GM23338 (cell line): ENCODE measurements around the gene MARCKSL1. TPM values are rescaled to one million over a fixed set of nuclear protein-coding genes. Genes with fewer than 3 reads are reported as not detected.

Source experiments
- EZH2 ChIP-seq: fragments of 200-600 bp; sonication (generic); IDR thresholded peaks from one replicate; pipeline ENCODE4 v1.8.0; 2017; ENCODE audit warnings: antibody characterized with exemption, mild to moderate bottlenecking, low read depth; ENCODE audit not compliant: unreplicated experiment
- EZH2phosphoT487 ChIP-seq: fragments of 200-600 bp; sonication (generic); IDR thresholded peaks from one replicate; pipeline ENCODE4 v1.8.1; 2018; ENCODE audit warnings: antibody characterized with exemption; ENCODE audit not compliant: unreplicated experiment
- POLR2AphosphoS5 ChIP-seq: IDR thresholded peaks from 2 replicates; pipeline ENCODE4 v1.6.1; 2016; ENCODE audit warnings: antibody characterized with exemption, low read depth
- STAT1 ChIP-seq: IDR thresholded peaks from one replicate; pipeline ENCODE4 v1.6.1; 2016; ENCODE audit warnings: antibody characterized with exemption; ENCODE audit not compliant: unreplicated experiment
- polyA plus RNA-seq: library from polyadenylated mRNA; unstranded; fragments of >200 nt; fragmentation: Nextera tagmentation; extraction: Ambion mirVana; gene quantifications from 2 replicates; pipeline ENCODE4 v1.2.1, GENCODE V29; 2016
- total RNA-seq: library from RNA; depleted of rRNA; stranded (reverse); fragments of >200 nt; shearing (Covaris generic); gene quantifications from 2 replicates; pipeline ENCODE4 v1.2.3, GENCODE V29; 2014
- TF ChIP-seq, protein P1 (sequence below): fragments of 250-450 bp; sonication (Bioruptor Pico); IDR thresholded peaks from 2 replicates; pipeline ENCODE4 v1.5.0; 2020; ENCODE audit warnings: mild to moderate bottlenecking, moderate library complexity
- TF ChIP-seq, protein P2 (sequence below): IDR thresholded peaks from one replicate; pipeline ENCODE4 v1.6.1; 2018; ENCODE audit warnings: antibody characterized with exemption; ENCODE audit not compliant: unreplicated experiment

The MARCKSL1 gene
- total and polyA plus RNA-seq, 2 experiments from 2014 or later: 329 to 553 TPM

DNA sequence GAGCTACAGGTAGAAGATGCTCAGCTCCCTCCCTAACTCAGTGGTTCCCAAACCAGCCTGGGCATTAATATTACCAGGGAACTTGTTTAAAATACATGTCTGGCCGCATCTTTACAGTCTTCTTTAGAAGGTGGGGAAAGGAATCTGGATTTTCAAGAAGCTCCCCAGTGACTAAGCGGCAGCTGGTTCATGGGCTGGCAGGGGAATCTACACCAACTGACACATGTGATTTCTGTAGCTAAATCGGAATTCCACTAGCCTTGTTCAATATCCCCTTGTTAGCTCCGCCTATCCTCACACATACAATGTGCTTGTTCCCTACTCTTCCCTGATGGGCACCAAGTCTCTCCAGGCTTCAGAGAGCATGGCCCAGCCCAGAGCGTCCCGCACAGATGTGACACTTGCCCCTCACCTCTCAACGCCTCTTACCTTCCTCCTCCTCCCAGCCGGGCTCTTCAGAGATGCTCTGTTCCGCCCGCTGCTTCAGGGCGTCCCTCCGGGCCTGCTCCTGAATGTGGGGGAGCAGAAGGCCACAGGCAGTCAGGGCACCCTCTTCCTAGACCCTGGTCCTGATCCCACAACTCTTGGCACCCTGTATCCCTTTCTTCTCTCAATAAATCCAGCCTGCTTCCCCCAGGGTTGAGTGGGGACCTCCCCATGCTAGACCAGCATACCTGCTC lies 41.6 kb upstream of the MARCKSL1 start (continued):
- TF ChIP-seq, protein P1, sequence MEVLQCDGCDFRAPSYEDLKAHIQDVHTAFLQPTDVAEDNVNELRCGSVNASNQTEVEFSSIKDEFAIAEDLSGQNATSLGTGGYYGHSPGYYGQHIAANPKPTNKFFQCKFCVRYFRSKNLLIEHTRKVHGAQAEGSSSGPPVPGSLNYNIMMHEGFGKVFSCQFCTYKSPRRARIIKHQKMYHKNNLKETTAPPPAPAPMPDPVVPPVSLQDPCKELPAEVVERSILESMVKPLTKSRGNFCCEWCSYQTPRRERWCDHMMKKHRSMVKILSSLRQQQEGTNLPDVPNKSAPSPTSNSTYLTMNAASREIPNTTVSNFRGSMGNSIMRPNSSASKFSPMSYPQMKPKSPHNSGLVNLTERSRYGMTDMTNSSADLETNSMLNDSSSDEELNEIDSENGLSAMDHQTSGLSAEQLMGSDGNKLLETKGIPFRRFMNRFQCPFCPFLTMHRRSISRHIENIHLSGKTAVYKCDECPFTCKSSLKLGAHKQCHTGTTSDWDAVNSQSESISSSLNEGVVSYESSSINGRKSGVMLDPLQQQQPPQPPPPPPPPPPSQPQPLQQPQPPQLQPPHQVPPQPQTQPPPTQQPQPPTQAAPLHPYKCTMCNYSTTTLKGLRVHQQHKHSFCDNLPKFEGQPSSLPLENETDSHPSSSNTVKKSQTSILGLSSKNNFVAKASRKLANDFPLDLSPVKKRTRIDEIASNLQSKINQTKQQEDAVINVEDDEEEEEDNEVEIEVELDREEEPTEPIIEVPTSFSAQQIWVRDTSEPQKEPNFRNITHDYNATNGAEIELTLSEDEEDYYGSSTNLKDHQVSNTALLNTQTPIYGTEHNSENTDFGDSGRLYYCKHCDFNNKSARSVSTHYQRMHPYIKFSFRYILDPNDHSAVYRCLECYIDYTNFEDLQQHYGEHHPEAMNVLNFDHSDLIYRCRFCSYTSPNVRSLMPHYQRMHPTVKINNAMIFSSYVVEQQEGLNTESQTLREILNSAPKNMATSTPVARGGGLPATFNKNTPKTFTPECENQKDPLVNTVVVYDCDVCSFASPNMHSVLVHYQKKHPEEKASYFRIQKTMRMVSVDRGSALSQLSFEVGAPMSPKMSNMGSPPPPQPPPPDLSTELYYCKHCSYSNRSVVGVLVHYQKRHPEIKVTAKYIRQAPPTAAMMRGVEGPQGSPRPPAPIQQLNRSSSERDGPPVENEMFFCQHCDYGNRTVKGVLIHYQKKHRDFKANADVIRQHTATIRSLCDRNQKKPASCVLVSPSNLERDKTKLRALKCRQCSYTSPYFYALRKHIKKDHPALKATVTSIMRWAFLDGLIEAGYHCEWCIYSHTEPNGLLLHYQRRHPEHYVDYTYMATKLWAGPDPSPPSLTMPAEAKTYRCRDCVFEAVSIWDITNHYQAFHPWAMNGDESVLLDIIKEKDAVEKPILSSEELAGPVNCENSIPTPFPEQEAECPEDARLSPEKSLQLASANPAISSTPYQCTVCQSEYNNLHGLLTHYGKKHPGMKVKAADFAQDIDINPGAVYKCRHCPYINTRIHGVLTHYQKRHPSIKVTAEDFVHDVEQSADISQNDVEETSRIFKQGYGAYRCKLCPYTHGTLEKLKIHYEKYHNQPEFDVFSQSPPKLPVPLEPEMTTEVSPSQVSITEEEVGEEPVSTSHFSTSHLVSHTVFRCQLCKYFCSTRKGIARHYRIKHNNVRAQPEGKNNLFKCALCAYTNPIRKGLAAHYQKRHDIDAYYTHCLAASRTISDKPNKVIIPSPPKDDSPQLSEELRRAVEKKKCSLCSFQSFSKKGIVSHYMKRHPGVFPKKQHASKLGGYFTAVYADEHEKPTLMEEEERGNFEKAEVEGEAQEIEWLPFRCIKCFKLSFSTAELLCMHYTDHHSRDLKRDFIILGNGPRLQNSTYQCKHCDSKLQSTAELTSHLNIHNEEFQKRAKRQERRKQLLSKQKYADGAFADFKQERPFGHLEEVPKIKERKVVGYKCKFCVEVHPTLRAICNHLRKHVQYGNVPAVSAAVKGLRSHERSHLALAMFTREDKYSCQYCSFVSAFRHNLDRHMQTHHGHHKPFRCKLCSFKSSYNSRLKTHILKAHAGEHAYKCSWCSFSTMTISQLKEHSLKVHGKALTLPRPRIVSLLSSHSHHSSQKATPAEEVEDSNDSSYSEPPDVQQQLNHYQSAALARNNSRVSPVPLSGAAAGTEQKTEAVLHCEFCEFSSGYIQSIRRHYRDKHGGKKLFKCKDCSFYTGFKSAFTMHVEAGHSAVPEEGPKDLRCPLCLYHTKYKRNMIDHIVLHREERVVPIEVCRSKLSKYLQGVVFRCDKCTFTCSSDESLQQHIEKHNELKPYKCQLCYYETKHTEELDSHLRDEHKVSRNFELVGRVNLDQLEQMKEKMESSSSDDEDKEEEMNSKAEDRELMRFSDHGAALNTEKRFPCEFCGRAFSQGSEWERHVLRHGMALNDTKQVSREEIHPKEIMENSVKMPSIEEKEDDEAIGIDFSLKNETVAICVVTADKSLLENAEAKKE: no peak
- TF ChIP-seq EZH2: no peak
- no peak for TF ChIP-seq POLR2AphosphoS5
- no peak for TF ChIP-seq STAT1
- TF ChIP-seq, protein P2, sequence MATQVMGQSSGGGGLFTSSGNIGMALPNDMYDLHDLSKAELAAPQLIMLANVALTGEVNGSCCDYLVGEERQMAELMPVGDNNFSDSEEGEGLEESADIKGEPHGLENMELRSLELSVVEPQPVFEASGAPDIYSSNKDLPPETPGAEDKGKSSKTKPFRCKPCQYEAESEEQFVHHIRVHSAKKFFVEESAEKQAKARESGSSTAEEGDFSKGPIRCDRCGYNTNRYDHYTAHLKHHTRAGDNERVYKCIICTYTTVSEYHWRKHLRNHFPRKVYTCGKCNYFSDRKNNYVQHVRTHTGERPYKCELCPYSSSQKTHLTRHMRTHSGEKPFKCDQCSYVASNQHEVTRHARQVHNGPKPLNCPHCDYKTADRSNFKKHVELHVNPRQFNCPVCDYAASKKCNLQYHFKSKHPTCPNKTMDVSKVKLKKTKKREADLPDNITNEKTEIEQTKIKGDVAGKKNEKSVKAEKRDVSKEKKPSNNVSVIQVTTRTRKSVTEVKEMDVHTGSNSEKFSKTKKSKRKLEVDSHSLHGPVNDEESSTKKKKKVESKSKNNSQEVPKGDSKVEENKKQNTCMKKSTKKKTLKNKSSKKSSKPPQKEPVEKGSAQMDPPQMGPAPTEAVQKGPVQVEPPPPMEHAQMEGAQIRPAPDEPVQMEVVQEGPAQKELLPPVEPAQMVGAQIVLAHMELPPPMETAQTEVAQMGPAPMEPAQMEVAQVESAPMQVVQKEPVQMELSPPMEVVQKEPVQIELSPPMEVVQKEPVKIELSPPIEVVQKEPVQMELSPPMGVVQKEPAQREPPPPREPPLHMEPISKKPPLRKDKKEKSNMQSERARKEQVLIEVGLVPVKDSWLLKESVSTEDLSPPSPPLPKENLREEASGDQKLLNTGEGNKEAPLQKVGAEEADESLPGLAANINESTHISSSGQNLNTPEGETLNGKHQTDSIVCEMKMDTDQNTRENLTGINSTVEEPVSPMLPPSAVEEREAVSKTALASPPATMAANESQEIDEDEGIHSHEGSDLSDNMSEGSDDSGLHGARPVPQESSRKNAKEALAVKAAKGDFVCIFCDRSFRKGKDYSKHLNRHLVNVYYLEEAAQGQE: no peak
- no peak for TF ChIP-seq EZH2phosphoT487
